NCI-H748 (cell line): Measurements from ENCODE around the gene NME9.
A peak's percentile ranks its signal among the peaks of the same experiment; 100 is the strongest.

Experiments used
- DNase-seq: peaks from one replicate; lab custom pipeline; 2025; ENCODE audit not compliant: unreplicated experiment; lab: John Stamatoyannopoulos, UW

NME9 gene

GRCh38 chr3:138336454-138336999 is 6.9 kb upstream of the NME9 start:
- no peak for DNase-seq

DNA sequence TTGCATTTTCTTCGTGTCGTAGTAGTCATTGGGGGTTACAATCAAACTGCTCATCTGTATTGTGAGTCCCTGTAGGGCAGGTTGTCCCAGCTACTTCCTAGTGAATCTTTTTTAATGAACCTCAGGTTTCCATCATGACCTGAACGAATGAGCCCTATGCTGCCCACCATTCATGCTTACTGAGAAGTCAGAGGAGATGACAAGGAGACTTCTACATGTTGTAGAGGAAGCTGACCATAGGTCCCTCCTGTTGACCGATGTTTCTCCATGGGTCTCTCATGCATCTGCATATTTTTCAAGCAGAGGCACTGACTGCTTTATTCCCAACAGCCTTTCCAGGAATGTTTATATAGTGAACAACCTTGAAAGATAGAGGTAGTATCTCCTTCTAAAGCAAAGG is 5.0 kb upstream of the NME9 start:
- DNase-seq = no peak

DNA sequence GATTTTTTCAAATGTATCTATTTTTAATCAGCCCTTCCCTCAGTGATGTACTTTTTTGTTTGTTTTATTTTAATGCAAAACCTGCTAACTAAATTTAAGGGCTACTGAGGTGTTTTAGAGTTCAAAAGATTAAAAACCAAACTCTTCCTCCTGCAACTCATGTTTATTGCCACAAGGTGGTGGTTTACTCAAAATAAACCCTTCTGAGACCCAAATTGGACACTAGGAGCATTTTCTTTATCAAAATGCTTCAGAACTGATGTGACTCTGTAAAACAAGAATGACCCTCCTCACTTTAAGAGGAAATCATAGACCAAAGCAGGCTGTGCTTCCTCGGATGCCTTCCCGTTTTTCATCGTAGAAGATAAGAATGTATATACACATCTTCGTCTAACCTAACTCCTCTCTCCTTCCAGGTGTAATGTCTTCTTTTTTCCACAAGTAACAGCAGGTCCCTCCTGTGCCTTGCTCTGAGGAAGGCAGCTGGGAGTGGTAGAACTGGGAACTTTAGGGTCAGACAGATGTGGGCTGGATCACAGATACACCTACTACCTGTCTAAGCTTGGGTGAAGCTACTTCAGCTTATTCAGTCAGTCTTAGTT is 2.9 kb upstream of the NME9 start:
- DNase-seq = peak; percentile 18

- DNase-seq = no peak
Measured at GRCh38 chr3:138331143-138331894, 1.7 kb upstream of the NME9 start.

DNA sequence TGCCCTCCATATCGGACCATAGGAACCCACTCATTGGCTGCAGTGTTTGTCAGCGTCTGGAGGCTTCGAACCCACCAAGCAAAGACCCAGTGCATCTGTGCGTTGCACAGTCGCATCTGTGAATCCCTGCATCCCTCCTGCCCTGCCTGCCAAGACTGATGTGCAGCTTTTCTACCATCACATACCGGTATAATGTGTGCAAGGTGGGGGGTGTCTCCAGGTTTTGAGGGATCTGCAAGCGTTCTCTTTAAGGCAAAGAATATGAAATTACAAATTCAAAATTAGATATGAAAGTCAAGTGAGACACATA is 288 bp upstream of the NME9 start:
- no peak for DNase-seq

GRCh38 chr3:138328341-138328740 is 1.3 kb downstream of the NME9 start:
- DNase-seq = no peak

- no peak for DNase-seq
Measured at GRCh38 chr3:138327831-138328230, 1.8 kb downstream of the NME9 start.

DNA sequence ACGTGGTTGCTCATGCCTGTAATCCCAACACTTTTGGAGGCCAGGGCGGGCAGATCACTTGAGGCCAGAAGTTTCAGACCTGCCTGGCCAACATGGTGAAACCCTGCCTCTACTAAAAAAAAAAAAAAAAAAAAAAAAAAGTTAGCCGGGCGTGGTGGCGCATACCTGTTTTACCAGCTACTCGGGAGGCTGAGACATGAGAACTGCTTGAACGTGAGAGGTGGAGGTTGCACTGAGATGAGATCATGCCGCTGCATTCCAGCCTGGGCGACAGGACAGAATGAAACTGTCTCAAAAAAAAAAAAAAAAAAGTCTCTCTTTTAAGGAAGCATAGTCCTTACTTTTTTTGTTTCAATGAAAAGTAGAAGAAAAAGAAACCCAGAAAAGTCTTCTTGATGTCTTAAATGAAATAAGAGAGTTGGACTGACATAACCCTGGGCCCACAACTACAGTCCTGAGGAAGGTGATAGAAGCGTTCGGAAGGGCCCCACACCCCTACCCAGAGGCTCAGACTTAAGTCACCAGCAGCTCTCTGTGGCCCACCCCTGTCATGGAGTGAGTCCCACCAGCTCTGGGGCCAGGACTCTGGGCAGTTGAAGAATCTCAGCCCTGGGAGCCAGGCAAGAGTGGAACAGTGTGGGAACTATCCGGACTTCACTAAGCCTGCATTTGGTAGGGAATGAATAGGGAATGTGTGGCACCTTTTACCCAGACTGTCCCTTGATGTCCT is 2.6 kb downstream of the NME9 start:
- DNase-seq = no peak

DNA sequence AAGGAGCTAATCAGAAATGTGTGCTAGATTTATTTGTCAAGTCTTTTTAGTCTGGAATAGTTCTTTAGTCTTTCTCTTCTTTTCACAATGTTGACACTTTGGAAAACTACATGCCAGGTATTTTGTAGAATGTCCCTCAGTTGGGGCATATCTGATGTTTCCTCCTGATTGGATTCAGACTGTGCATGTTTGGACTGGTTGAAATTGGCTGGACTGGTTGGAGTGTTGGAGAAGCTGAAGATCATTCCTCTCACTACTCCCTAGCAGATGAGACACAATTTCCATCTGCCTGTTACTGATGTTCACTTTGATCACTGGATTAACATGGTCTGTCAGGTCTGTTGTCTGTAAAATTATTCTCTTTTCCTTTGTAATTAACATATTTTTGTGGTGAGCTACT is 3.7 kb downstream of the NME9 start:
- DNase-seq = no peak

GRCh38 chr3:138323971-138324370 is 5.7 kb downstream of the NME9 start:
- no peak for DNase-seq

DNA sequence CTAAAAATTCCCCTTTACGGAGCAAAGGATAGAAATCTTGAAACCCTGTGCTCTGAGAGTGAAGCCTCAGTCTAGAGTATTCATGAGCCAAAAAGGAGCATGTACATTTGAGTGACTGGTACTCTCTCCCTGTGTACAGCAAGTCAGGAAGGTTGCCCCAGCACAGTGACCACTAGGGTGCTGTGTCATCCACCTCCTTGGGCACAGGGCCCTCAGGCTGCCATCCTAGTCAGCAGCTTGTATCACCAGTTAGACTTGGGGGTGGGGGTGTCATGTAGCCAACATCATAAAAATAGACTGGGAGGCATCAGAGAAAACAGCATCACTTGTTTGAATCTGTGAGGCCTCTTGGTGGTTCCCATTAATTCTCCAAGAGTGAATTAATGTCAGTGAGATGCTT is 12.0 kb downstream of the NME9 start:
- no peak for DNase-seq

GRCh38 chr3:138314751-138315150 is 14.9 kb downstream of the NME9 start:
- no peak for DNase-seq

GRCh38 chr3:138310494-138310893 is 19.2 kb downstream of the NME9 start:
- DNase-seq = no peak

- no peak for DNase-seq
Measured at GRCh38 chr3:138308783-138309182, 20.9 kb downstream of the NME9 start.

DNA sequence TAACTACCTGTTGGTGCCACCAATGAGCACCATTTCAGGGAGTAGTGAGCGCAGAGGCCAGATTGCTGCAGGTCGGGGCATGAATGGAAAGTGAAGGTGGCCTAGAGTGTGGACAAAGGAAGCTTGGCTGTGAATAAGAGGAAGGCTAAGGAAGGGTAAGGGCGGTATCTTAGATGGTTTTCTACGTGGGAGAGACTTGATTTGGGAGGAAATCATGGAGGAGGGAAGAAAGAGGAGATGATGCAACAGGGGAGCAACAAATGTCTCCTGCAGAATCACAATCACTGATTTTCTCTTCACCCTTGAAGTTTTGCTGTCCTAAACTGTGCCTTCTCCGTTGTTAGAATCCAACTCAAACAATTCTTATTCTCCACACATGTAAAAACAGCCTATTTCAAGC is 21.8 kb downstream of the NME9 start:
- DNase-seq = no peak

DNA sequence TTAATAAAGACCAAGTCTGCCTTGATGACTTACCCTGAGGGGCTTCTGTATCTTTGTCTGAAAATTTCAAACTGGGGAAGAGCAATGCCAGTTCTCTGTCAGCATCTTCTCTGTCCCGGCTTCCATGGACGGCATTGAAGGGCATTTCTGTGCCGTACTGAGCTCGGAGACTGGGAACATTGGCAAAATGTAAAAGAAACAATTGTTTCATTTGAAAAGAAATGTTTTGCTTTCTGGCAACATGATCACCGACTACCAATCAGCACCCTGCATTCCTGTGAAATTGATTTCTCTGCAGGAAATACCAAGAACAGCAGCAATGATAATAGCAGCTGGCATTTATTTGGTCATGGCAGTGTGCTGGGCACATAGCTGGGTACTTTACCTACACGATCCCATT is 26.2 kb downstream of the NME9 start:
- no peak for DNase-seq

- DNase-seq = no peak
Measured at GRCh38 chr3:138300647-138301046, 29.0 kb downstream of the NME9 start.

GRCh38 chr3:138297876-138298275 is 31.8 kb downstream of the NME9 start:
- DNase-seq = no peak

GRCh38 chr3:138297059-138297607 is 32.5 kb downstream of the NME9 start:
- no peak for DNase-seq

DNA sequence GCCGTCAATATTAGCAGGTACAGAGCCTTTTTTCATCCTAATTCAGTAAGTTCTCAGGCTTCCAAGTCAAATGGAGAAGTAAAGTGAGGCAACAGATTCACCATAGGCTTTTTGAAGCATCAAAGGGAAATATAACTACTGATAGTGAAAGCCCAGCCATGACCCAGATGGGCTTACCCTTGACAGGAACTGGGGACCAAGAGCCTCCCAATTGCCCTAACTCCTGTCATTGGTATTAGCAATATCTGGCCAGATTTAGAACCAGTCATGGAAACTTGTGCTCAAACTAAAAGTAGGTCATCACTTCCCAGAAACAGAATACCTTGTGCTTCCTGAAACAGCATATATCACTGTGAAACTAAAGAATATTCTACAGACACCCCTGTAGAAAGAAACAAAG is 33.0 kb downstream of the NME9 start:
- DNase-seq = no peak

GRCh38 chr3:138289701-138290100 is 40.0 kb downstream of the NME9 start:
- DNase-seq = no peak

DNA sequence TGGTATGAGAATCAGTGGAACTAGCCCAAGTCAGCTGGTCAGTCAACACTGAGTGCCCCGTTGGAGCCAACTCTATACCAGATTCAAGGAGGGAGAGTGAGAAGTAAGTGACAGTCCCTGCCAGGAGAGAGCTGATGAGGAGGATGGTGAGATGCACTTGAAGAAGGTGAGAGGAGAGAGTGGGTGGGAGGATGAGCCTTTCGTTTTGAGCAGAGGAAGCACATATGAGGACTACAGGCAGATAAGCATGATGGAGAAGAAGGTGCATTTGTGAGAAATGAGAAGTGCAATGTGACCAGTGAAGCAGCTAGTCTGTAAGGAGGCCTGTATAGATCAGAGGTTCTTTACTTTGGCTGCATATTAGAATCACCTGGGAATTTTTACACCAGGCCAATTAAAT is 40.4 kb downstream of the NME9 start:
- no peak for DNase-seq
